Gastrocnemius medialis (tissue), 4 donors: Measurements from ENCODE around the gene SLC35F6. TPM values are rescaled to one million over a fixed set of nuclear protein-coding genes. Genes with fewer than 3 reads are reported as not detected.
A peak's percentile ranks its signal among the peaks of the same experiment; 100 is the strongest.

ENCODE experiments used
- ATAC-seq, 2 donors: fragments of 150-250 bp; one replicate each; pipeline ENCODE4 v1.9.1; 2016
- DNase-seq, 2 donors: peaks; one replicate each; pipeline ENCODE4 v3.0.0-alpha.2; 2019
- H3K27ac ChIP-seq, 4 donors: fragments of 200-600 bp; sonication (generic); 1 replicate in 1 of 4; 2 replicates in 3 of 4; pipeline ENCODE4 v1.5.1; 2016 to 2018; ENCODE audit warnings: mild to moderate bottlenecking in 2 of 4, moderate library complexity in 1 of 4
- H3K27me3 ChIP-seq, 3 donors: fragments of 200-600 bp; sonication (generic) in 2 of 3; 1 replicate in 1 of 3; 2 replicates in 2 of 3; pipeline versions ENCODE4 v1.5.1 to v1.6.0; 2016 to 2019; ENCODE audit warnings: mild to moderate bottlenecking in 1 of 3, moderate library complexity in 1 of 3
- H3K36me3 ChIP-seq, 2 donors: fragments of 200-600 bp; sonication (generic) in 1 of 2; one replicate each; pipeline ENCODE4 v1.5.1; 2017 to 2018
- H3K4me1 ChIP-seq, 2 donors: fragments of 200-600 bp; sonication (generic) in 1 of 2; one replicate each; pipeline ENCODE4 v1.5.1; 2016 to 2017; ENCODE audit warnings: mild to moderate bottlenecking in 2 of 2
- H3K4me3 ChIP-seq, 4 donors: fragments of 200-600 bp; sonication (generic) in 3 of 4; 1 replicate in 1 of 4; 2 replicates in 3 of 4; pipeline ENCODE4 v1.5.1; 2016 to 2019; ENCODE audit warnings: mild to moderate bottlenecking in 2 of 4
- H3K9me3 ChIP-seq, 3 donors: fragments of 200-600 bp; sonication (generic) in 2 of 3; 1 replicate in 1 of 3; 2 replicates in 2 of 3; pipeline ENCODE4 v1.5.1; 2016 to 2019
- POLR2A ChIP-seq, 2 donors: fragments of 450-650 bp; IDR thresholded peaks; one replicate each; pipeline ENCODE4 v1.6.1; 2017; ENCODE audit warnings: antibody characterized with exemption in 2 of 2, mild to moderate bottlenecking in 2 of 2, moderate library complexity in 2 of 2
- in situ Hi-C, 4 donors: fragments of 200-750 bp; cut with MboI; loops; one replicate each; pipeline versions ENCODE4 v1.15.0 to v1.8.0; 2017; ENCODE audit warnings: low sequenced_read_pairs in 4 of 4
- intact Hi-C: fragments of 100-400 bp; cut with DNase I; formaldehyde crosslinking; loops from one replicate; pipeline ENCODE4 v1.15.1; 2023; ENCODE audit warnings: low total_unique reads
- total RNA-seq, 4 donors: library from RNA; depleted of rRNA; stranded (reverse); fragments of >200 nt; gene quantifications; one replicate each; pipeline versions ENCODE4 v1.1.0 to v1.2.3, GENCODE V29; 2016
- TF ChIP-seq, protein P1 (sequence below), 5 experiments: fragments of 450-650 bp in 3 of 5; fragments of 200-600 bp in 2 of 5; sonication (generic) in 2 of 5; IDR thresholded peaks in 4 of 5; conservative IDR thresholded peaks in 1 of 5; 1 replicate in 4 of 5; 2 replicates in 1 of 5; pipeline ENCODE4 v1.5.1; 2016 to 2019; ENCODE audit warnings: antibody characterized with exemption in 5 of 5, mild to moderate bottlenecking in 3 of 5, moderate library complexity in 3 of 5

The SLC35F6 gene
- total RNA-seq, 4 donors from 2014 or later, result 37.8 to 54.5 (median 45.9) TPM

DNA sequence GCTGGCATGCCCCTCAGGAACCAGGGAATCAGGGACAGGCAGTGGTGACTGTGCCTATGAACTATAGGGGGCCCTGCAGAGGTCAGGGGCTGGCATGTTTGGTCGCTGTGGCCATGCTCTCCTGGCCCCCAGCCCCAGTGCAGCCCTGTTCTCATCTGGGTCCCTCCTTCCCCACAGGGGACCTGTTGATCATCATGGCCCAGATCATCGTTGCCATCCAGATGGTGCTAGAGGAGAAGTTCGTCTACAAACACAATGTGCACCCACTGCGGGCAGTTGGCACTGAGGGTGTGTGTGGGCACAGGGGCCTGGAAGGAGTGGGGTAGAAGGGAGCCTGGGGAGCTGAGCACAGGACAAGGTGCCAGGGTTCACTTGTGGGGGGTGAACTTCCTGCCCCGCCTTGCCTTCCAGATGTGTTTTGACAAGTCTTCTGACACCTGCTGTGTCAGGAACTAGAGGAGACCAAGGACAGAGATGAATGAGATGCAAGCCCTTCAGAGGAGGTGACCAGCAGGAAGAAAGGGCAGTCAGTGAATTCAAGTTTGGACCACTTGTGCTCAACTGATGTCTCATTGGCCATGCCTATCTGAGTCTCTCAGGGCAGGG is 12.2 kb downstream of the SLC35F6 start:
- peaks cover 0 to 57% of the 10 kb centered on the region in 2 donors for H3K36me3 ChIP-seq
- no peak for ATAC-seq
- in situ Hi-C loops, result no loop called here

GRCh38 chr2:26778098-26778497 is 14.0 kb downstream of the SLC35F6 start:
- Histone ChIP-seq H3K9me3 (no peaks in the 10 kb centered on the region), H3K27ac (no peak overlapping the region), H3K4me3 (no peak overlapping the region), H3K36me3 (peaks cover 0 to 57% of the 10 kb centered on the region in 2 donors), H3K4me1 (peaks cover 8 to 9% of the 10 kb centered on the region in 2 donors), H3K27me3 (no peaks in the 10 kb centered on the region)
- intact Hi-C loops, result no loop called here
- in situ Hi-C loops, result no loop called here
- DNase-seq, result no peak
- TF ChIP-seq, protein P1, sequence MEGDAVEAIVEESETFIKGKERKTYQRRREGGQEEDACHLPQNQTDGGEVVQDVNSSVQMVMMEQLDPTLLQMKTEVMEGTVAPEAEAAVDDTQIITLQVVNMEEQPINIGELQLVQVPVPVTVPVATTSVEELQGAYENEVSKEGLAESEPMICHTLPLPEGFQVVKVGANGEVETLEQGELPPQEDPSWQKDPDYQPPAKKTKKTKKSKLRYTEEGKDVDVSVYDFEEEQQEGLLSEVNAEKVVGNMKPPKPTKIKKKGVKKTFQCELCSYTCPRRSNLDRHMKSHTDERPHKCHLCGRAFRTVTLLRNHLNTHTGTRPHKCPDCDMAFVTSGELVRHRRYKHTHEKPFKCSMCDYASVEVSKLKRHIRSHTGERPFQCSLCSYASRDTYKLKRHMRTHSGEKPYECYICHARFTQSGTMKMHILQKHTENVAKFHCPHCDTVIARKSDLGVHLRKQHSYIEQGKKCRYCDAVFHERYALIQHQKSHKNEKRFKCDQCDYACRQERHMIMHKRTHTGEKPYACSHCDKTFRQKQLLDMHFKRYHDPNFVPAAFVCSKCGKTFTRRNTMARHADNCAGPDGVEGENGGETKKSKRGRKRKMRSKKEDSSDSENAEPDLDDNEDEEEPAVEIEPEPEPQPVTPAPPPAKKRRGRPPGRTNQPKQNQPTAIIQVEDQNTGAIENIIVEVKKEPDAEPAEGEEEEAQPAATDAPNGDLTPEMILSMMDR (IDR thresholded peaks at IDR 0.05 in 4 of 5, conservative IDR thresholded peaks at IDR 0.05 in 1 of 5), result no peak
- no peak for TF ChIP-seq POLR2A (IDR thresholded peaks at IDR 0.05)
- ATAC-seq, result no peak

More for the DNA sequence above, 12.2 kb downstream of the SLC35F6 start:
- H3K27me3 ChIP-seq, result no peaks in the 10 kb centered on the region
- DNase-seq, result no peak
- TF ChIP-seq POLR2A (IDR thresholded peaks at IDR 0.05), result no peak
- TF ChIP-seq, protein P1 (IDR thresholded peaks at IDR 0.05 in 4 of 5, conservative IDR thresholded peaks at IDR 0.05 in 1 of 5), result no peak
- no peak overlapping the region for H3K4me3 ChIP-seq
- peaks cover 25 to 27% of the 10 kb centered on the region in 2 donors for H3K4me1 ChIP-seq
- intact Hi-C loops, result no loop called here
- H3K9me3 ChIP-seq, result no peaks in the 10 kb centered on the region
- H3K27ac ChIP-seq, result no peak overlapping the region

DNA sequence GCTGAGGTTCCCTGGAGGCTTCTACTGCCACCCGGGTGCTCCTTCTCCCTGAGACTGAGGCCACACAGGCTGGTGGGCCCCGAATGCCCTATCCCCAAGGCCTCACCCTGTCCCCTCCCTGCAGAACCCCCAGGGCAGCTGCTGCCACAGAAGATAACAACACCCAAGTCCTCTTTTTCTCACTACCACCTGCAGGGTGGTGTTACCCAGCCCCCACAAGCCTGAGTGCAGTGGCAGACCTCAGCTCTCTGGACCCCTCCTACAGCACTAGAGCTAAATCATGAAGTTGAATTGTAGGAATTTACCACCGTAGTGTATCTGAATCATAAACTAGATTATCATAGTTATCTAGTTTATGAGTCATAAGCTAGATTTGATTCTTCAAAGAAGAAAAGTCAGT is 14.4 kb downstream of the SLC35F6 start:
- Histone ChIP-seq H3K27ac (no peak overlapping the region), H3K9me3 (no peaks in the 10 kb centered on the region), H3K4me3 (no peak overlapping the region), H3K27me3 (no peaks in the 10 kb centered on the region), H3K4me1 (peaks cover 4 to 5% of the 10 kb centered on the region in 2 donors), H3K36me3 (peaks cover 0 to 57% of the 10 kb centered on the region in 2 donors)
- TF ChIP-seq POLR2A (IDR thresholded peaks at IDR 0.05), result no peak
- TF ChIP-seq, protein P1 (IDR thresholded peaks at IDR 0.05 in 4 of 5, conservative IDR thresholded peaks at IDR 0.05 in 1 of 5), result no peak
- intact Hi-C loops (no loop called here), in situ Hi-C loops (no loop called here)
- no peak for ATAC-seq
- no peak for DNase-seq

GRCh38 chr2:26780203-26780760 is 16.2 kb downstream of the SLC35F6 start:
- Histone ChIP-seq H3K4me1 (peaks cover 5 to 6% of the 10 kb centered on the region in 2 donors), H3K27me3 (no peaks in the 10 kb centered on the region), H3K4me3 (no peak overlapping the region), H3K36me3 (peaks cover 0 to 51% of the 10 kb centered on the region in 2 donors), H3K27ac (peak overlapping the region in 2 of 4 donors; percentile 33 to 52), H3K9me3 (no peaks in the 10 kb centered on the region)
- peak in 1 of 2 donors; percentile 50 for ATAC-seq
- in situ Hi-C loops (no loop called here), intact Hi-C loops (no loop called here)
- no peak for TF ChIP-seq POLR2A (IDR thresholded peaks at IDR 0.05)
- peak in 1 of 2 donors; percentile 52 for DNase-seq

GRCh38 chr2:26782876-26783704 is 19.0 kb downstream of the SLC35F6 start:
- peaks cover 0 to 10% (median 0%) of the 10 kb centered on the region in 3 donors for H3K27me3 ChIP-seq
- H3K9me3 ChIP-seq, result no peaks in the 10 kb centered on the region
- peaks cover 0 to 23% of the 10 kb centered on the region in 2 donors for H3K36me3 ChIP-seq
- no peak overlapping the region for H3K4me3 ChIP-seq
- TF ChIP-seq POLR2A (IDR thresholded peaks at IDR 0.05), result no peak
- TF ChIP-seq, protein P1 (IDR thresholded peaks at IDR 0.05 in 4 of 5, conservative IDR thresholded peaks at IDR 0.05 in 1 of 5), result no peak
- no peak overlapping the region for H3K27ac ChIP-seq
- no peak for DNase-seq
- ATAC-seq, result no peak
- in situ Hi-C loops, result no loop called here
- H3K4me1 ChIP-seq, result peaks cover 7 to 13% of the 10 kb centered on the region in 2 donors
- intact Hi-C loops, result no loop called here
